ENCODE data around the gene ZNF668. TPM values are rescaled to one million over a fixed set of nuclear protein-coding genes. Genes with fewer than 3 reads are reported as not detected.

The ZNF668 gene
- polyA plus RNA-seq (ENCODE audit: insufficient read length) = 5.1 TPM
- long read RNA-seq, donor 1, transcript ZNF668-201 (3 exons, 2,762 nt) = major isoform, 8 of 22 reads
- long read RNA-seq, donor 1, partial matches to known transcripts = 14 of 22 reads
- long read RNA-seq, donor 1, other reads (novel, unspliced or antisense) = 0 of 22 reads
- long read RNA-seq, donor 2, partial matches to known transcripts = 409 of 460 reads
- long read RNA-seq, donor 2, other reads (novel, unspliced or antisense) = 47 of 460 reads
- long read RNA-seq, donor 3, partial matches to known transcripts = 0 of 8 reads
- long read RNA-seq, donor 3, other reads (novel, unspliced or antisense) = 5 of 8 reads
- long read RNA-seq, donor 4 = 0 reads
- long read RNA-seq, donor 5, partial matches to known transcripts = 0 of 2 reads
- long read RNA-seq, donor 5, other reads (novel, unspliced or antisense) = 0 of 2 reads
- long read RNA-seq, donor 6, partial matches to known transcripts = 0 of 3 reads
- long read RNA-seq, donor 6, other reads (novel, unspliced or antisense) = 0 of 3 reads
- long read RNA-seq, donor 7, transcript ZNF668-201 (3 exons, 2,762 nt) = major isoform, 10 of 20 reads
- long read RNA-seq, donor 7, partial matches to known transcripts = 10 of 20 reads
- long read RNA-seq, donor 7, other reads (novel, unspliced or antisense) = 0 of 20 reads
- long read RNA-seq, donor 8 = 0 reads

DNA sequence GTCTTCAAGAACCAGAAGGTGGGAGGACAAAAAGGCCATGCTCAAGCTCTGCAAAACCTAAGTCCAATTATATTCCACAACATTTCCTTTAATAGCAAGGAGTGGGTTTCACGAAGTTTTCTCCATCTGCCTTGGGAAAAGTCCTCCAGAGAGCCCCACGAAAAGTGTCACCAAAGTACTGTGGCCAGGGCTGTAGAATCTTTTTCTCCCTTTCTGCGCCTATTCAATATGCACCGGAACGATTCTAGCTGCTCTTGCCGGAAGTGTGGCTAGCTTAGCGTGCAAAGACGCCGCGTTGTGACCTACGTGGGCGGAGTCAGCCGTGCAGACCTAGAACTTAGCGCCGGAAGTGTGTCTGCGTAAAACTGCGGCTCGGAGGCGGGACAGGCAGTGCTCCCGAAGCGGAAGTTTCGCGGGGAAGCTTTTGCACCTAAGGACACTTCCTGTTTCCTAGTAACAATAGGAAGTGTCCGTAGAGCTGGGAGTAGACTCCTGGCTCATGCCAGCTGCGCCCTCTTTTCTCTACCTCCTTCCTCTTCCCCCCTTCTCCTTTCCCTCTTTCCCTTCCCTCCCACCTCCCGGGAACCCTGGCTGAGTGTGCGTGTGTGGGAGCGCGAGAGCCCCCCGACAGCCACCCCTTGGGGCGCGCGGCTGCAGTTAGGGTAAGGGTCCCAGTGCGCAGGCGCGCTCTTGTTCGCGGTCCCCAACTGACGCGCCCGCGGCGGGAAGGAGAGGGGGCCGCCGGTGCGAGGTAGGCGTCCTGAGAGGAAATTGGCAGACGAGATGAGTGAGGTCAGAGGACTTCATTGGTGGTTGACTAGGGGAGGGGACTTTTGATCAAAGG is at the start of gene ZNF668, which contains the start of gene ZNF646:
Gene ZNF668 (minus strand): TSS at position 271 of the 844 bp plus-strand sequence. CDS start 9,781 bp downstream, outside the sequence.
Gene ZNF646 (plus strand): TSS at position 453 of the 844 bp plus-strand sequence. CDS start 1,903 bp downstream, outside the sequence.
- DNase-seq = peak; percentile 98

DNA sequence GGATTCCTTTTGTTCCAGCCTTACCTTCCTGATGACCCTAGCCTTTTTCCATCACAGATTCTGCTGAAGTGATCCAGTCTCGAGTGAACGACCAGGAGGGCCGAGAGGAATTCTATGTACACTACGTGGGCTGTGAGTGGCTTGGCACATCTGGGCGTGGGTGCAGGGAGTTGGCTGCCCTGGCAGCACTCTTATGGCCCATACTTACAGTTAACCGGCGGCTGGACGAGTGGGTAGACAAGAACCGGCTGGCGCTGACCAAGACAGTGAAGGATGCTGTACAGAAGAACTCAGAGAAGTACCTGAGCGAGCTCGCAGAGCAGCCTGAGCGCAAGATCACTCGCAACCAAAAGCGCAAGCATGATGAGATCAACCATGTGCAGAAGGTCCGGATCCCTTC is 46.1 kb upstream of the ZNF668 start:
- DNase-seq = no peak

DNA sequence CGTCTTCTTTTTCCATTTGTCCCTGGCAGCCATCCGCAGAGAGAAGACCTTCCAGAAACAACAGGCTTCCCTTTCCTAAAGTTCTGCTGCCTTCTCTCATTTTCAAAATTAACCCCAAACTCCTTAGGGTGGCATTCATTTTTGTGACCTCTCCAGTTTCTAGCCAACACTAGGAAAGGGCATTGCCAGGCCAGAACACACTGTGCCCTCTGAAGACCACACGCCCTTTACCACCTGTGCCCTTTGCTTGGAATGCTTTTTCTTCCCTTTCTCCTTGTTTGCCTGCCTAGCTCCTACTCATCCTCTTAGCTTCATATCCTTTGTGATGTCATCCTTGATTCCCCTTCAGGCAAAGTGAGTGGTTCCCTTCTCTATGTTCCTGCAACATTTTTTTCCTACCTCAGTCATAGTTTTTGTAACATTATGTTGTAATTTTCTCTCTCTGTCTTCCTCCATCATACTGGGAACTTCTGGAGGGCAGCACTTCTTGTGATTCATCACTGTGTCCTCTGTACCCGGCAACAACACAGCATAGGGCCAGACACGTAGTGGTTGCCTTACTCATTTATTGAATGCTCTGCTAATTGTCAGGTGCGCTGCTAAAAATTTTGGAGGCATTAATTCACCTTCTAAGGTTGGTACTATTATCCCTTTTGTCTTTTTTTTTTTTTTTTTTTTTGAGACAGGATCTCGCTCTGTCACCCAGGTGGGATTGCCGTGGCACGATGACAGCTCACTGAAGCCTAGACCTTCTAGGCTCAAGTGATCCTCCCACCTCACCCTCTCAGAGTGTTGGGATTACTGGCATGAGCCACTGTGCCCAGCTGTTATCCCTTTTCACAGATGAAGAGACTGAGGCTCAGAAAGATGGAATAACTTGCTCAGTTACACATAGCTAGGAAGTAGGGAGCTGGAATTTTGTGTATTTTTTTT is 44.4 kb upstream of the ZNF668 start:
- DNase-seq = no peak

DNA sequence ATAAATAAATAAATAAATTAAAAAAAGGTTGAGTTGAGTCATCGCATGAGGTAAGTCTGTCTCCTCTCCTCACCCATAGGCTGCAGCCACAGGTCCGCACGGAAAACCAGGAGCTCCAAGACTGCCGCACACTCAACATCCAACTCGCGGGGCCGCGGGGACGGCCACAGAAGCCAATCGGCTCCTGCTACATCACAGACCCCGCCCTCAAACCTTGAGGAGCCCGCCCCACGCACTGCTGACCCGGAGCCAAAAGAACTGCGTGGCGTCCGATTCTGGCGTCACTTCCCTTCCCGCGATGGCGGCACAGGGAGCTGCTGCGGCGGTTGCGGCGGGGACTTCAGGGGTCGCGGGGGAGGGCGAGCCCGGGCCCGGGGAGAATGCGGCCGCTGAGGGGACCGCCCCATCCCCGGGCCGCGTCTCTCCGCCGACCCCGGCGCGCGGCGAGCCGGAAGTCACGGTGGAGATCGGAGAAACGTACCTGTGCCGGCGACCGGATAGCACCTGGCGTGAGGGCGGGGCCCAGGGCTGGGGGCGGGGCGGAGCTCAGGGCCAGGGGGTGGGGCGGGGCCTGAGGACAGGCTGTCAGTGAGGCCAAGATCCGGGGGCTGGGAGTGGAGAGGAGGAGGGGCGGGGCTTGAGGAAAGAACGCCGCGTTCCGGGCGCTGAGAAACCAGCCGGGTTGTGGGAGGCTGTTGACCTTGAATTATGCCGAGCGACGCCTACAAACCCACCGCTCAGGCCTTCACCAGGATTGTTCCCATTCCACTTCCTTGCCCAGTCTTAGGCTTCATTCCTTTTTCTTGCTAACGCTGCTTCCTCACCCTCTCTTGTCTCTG is 43.6 kb upstream of the ZNF668 start, which contains the start of gene KAT8:
Gene KAT8 (plus strand): TSS at position 281 of the 839 bp plus-strand sequence. CDS start 18 bp downstream, at position 299.
- DNase-seq = peak; percentile 98

DNA sequence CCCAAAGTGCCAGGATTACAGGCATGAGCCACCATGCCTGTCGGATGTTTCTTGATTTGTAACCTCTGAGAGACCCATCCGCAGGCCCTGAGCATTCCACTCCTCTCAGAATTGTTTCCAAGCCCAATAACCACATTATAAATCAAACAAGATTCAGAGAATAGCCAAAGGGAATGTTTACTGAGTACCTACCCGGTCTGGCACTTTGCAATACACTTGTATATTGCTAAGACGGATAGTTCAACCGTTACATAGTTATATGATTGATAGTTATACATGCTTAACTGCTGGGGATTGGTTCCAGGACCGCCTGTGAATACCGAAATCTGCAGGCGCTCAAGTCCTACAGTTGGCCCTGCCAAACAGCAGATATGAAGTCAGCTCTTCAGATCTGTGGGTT is 40.4 kb upstream of the ZNF668 start:
- DNase-seq = no peak

DNA sequence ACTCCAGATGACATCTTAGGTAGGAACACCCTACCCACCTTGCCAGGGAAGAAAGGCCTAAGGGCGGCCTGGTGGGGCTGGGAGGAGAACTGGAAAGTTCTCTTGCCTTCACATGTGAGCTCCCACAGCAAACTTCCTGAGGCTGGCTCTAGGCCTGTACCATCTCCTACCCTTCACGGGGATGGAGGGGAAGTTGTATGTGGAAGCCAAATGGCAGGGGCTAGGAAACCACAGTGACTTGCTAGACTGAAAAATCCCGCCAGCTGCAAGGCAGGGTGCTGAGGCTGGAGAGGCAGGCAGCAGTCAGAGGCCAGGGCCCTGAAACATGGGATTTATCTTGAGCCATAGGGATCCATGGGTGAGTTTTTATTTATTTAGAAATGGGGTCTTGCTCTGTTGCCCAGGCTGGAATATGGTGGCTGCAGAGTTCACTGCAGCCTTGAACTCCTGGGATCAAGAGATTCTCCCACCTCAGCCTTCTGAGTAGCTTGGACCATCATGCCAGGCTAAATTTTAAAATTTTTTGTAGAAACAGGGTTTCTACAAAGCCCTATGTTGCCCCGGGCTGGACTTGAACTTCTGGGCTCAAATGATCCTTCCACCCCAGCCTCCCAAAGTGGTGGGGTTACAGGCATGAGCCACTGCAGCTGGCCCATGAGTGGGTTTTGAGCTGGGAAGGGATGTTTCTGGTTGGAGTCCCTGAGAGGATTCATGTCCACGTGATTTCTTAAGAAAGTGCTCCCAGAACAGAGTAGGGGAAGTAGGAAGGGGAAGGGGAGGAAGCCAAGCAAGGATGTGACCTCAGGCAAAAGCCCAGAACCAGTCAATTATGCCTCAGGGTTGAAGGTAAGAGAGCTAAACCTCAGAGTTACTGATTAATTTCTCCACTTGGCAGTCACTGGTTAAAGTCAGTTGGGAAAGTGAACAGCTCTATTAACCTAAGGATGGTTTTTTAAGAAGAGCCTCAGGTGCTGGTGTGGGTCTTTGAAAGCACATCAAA is 39.4 kb upstream of the ZNF668 start:
- DNase-seq = peak; percentile 22

DNA sequence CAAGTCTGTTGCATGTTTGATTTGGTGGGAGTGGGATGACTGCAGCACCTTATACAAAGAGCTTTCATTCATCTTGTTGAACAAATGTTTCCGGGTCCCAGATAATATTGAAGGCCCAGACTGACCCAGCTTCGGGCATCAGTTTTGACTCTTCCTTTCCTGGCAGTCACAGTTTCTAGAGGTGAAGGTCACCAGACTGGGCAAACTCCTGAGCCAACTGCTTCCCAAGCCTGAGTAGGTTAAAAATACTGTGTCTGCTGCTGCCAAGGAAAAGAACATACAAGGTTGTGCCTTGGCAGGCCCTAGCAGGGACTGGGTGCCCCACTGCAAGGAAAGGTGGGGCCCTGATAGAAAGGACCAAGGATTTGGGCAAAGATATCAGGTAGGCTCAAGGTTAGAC is 38.7 kb upstream of the ZNF668 start:
- no peak for DNase-seq

DNA sequence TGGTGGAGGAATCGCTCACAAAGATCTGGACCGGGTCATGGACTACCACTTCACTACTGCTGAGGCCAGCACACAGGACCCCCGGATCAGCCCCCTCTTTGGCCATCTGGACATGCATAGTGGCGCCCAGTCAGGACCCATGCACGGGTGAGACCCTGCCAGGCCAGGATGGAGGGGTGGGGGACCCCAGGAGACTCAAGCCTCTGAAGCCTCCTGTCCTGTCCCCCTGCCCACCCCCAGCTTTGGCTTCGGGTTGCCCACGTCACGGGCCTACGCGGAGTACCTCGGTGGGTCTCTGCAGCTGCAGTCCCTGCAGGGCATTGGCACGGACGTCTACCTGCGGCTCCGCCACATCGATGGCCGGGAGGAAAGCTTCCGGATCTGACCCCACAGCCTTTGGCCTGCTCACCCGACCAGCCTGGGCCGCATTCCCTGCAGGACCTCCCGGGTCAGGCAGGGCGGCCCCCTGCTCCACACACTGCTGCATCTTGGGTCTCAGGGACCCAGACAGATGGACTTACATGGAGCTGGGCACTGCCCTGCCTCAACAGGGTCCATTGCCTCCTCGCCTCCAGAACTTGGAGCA is 37.9 kb upstream of the ZNF668 start:
- DNase-seq = no peak

DNA sequence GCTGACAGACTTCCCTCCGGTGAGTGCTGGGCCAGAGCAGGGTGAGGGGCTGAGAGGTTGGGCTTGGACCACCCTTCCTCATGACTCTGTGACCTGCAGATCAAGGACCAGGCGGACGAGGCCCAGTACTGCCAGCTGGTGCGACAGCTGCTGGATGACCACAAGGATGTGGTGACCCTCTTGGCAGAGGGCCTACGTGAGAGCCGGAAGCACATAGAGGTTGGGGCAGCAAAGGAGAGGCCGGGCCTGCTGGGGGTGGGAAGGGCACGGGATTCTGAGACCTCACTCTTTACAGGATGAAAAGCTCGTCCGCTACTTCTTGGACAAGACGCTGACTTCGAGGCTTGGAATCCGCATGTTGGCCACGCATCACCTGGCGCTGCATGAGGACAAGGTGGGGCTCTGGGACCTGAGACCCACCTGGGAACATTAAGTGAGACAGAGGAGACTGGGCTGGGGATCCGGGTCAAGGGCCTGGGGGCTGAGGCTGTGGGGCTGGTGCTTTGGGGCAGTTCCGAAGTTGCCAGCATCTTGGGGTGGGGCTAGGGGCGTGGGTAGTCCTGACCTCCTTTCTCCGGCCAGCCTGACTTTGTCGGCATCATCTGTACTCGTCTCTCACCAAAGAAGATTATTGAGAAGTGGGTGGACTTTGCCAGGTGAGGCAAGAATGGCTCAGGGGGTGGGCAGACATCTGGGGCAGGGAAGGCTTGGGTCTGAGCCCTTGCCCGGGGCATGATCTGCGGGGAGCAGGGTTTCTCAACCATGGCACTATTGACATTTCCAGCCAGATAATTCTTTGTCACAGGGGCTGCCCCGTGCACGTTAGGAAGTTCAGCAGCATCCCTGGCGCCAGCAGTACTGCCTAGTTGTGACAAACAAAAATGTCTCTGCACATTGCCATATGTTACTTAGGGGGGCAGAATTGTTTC is 36.3 kb upstream of the ZNF668 start:
- no peak for DNase-seq

DNA sequence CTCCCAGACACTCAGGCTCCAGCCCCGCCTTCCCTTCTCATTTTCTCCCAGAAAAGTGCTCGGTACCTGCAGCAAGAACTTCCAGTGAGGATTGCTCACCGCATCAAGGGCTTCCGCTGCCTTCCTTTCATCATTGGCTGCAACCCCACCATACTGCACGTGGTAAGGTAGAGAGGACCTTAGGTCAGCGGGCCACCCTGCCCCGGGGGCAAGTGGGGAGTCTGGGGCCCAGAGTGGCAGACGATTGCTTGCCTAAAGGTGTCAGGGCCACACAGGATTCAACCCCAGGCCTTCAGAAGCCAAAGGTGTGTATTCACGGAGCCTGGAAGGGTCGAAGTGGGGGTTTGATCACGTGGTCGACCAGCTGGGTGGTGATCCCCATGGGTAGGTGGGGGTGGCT is 35.6 kb upstream of the ZNF668 start:
- no peak for DNase-seq

DNA sequence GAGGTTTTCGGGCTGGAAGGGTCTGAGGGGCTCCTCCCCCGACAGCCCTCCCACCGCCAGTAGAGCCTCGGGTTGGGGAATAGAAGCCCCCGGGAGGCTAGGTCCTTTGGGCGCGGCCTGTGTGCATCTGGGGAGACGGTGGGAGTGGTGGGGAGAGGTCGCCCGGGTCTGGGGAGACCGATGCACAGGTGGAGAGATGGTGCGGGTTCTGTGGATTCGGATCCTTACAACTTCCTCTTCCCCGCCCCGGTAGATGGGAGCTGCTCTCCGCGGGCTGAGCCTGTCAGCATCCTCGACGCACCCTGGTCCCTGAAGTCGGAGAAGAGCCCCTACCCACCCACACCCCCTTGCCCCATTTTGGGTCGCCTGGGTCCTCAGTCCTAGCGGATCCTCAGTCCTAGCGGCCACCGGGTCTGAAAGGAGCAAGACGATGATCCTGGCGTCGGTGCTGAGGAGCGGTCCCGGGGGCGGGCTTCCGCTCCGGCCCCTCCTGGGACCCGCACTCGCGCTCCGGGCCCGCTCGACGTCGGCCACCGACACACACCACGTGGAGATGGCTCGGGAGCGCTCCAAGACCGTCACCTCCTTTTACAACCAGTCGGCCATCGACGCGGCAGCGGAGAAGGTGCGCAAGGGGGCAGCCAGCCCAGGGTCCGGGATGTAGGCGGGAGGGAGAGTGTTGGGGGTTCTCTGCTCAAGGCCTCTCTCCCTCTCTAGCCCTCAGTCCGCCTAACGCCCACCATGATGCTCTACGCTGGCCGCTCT is 34.9 kb upstream of the ZNF668 start:
- no peak for DNase-seq

DNA sequence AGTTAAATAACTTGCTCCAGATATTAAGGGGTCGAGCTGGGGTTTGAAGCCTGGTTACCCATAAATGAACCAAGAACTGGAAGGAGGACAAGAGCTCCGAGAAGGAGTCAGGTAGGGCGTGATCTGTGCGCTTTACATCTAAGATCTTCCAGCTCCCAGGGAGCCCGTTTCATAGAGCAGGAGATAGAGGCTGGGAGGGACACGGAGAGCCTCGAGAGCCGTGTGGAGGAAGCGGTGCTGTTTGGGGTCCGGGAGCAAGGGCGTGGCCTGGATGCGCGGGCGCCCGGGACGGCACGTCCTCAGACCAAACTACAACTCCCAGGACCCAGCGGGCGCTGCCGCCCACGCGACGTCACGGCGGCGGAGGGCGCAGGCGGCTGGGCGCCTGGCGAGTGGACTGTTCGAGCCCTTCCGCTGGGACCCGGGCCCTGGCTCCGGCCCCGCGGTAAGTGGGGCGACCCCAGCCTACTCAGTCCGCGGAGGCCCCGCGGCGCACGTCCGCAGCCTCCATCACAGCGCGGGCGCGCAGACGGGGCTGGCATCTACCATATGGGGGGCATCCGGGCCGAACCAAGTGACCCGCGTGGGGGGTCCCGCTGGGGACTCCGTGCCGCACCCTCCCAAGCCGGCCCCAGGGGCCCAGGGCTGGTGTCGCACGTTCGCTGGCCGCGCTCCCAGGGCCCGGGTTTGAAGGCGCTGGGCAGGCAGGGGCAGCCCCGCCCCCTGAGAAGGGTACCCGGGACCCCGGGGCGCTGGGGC is 34.2 kb upstream of the ZNF668 start, which contains the start of gene BCKDK:
Gene BCKDK (plus strand): TSS at position 352 of the 759 bp plus-strand sequence. CDS start 838 bp downstream, outside the sequence.
- DNase-seq = peak; percentile 53

DNA sequence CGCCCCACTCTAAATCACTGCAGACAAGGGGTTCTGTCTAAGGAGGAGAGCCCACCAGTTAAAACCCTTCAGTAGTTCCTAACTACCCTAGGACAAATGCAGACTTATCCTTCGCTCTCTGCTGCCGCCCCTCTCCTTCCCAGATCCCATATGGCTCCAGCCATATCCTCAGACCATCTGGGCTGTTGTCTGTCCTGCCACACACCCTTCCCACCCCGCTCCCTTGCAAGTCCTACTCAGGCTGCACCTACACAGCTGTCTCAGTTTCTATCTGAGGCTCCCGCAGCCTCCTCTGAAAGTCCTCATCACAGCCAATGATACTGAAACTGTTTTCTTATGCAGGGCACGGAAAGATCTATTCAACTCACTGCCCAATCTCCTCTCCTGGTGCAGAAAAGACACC is 33.4 kb upstream of the ZNF668 start:
- DNase-seq = no peak

DNA sequence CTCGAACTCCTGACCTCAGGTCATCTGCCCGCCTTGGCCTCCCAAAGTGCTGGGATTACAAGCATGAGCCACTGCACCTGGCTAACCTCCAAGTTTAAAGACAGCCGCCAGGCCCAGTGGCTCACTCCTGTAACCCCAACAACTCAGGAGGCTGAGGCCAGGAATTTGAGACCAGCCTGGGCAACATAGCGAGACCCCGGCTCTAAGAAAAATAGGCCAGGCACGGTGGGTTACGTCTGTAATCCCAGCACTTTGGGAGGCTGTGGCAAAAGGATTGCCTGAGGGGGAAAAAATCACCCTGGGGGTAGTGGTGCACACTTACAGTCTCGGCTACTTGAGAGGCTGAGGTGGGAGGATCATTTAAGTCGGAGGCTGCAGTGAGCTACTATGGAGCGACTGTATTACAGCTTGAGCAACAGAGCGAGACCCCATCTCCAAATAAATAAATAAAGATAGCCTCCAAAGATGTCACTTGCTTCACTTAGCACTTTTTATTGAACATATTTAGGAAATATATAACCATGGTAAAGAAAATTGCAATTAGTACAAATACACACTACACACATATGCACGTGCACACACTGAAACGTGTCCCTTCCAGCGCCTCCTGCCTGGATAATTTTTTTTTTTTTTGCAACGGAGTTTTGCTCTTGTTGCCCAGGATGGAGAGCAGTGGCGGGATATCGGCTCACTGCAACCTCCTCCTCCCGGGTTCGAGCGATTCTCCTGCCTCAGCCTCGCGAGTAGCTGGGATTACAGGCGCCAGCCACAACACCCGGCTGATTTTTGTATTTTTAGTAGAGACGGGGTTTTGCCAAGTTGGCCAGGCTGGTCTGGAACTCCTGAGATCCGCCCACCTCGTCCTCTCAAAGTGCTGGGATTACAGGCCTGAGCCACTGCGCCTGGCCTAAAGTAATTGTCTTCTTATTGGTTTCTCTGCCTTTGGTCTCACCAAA is 32.7 kb upstream of the ZNF668 start:
- no peak for DNase-seq

Measured in left kidney (tissue), 8 donors.